ENCODE measurements around the gene ACTN3. TPM values are rescaled to one million over a fixed set of nuclear protein-coding genes. Genes with fewer than 3 reads are reported as not detected.

Gene ACTN3
- total and polyA plus RNA-seq, 5 experiments from 2014 or later: 0.08 to 0.27 TPM; not detected in 3

DNA sequence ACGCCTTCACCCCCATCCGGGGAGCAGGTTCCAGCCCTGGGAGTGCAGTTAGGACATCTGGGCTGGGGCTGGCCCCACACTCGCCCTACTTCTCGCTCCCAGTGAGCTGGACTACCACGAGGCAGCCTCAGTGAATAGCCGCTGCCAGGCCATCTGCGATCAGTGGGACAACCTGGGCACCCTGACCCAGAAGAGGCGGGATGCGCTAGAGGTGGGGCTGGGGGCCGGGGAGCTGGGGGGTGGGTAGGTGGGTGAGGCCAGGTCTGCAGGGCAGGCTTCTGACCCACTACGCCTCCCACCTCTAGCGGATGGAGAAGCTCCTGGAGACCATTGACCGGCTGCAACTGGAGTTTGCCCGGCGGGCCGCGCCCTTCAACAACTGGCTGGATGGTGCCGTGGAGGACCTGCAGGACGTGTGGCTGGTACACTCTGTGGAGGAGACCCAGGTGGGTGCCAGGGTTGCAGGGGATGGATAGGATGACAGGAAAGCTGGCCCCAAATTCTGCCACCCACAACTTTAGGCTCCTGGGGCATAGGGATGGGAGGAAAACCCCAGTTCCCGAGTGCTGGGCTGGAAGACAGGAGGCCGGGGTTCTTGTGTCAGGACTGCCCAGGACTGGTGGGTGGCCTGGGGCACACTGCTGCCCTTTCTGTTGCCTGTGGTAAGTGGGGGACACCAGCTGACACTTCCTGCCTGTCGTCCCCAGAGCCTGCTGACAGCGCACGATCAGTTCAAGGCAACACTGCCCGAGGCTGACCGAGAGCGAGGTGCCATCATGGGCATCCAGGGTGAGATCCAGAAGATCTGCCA, 13.4 kb downstream of the ACTN3 start:
- H3K27me3 Mint-ChIP-seq: peaks cover 0 to 21% (median 8%) of the 10 kb centered on the region in 5 donors
- ATAC-seq (no peak), DNase-seq (no peak)
- H3K4me1 Mint-ChIP-seq: peaks cover 0 to 10% (median 2%) of the 10 kb centered on the region in 4 donors
- peak overlapping the region in 1 of 10 donors; percentile 40 for H3K4me3 Mint-ChIP-seq
- H3K9me3 Mint-ChIP-seq: no peaks in the 10 kb centered on the region
- peaks cover 0 to 2% (median 2%) of the 10 kb centered on the region in 3 donors for H3K36me3 Mint-ChIP-seq
- POLR2A ChIA-PET: interaction anchor here (0.6 to 1.8 kb wide), 7 partner anchors 8 to 833 kb away, joined by 3 to 6 read pairs (median 4); partner anchors contain the start of genes ACTN3, CTSF and ZDHHC24
- no peak overlapping the region for H3K27ac Mint-ChIP-seq

GRCh38 chr11:66561178-66561974, 14.7 kb downstream of the ACTN3 start:
- no peak overlapping the region for H3K27ac Mint-ChIP-seq
- H3K9me3 Mint-ChIP-seq: no peaks in the 10 kb centered on the region
- POLR2A ChIA-PET: interaction anchor here (0.6 kb wide), 2 partner anchors 16 to 102 kb away, joined by 3 to 5 read pairs; no protein-coding TSS in a partner anchor
- peaks cover 0 to 14% (median 7%) of the 10 kb centered on the region in 5 donors for H3K27me3 Mint-ChIP-seq
- peaks cover 0 to 10% (median 2%) of the 10 kb centered on the region in 4 donors for H3K4me1 Mint-ChIP-seq
- no peak for ATAC-seq
- H3K4me3 Mint-ChIP-seq: peak overlapping the region in 1 of 10 donors; percentile 28
- DNase-seq: no peak
- peaks cover 0 to 2% (median 2%) of the 10 kb centered on the region in 3 donors for H3K36me3 Mint-ChIP-seq

DNA sequence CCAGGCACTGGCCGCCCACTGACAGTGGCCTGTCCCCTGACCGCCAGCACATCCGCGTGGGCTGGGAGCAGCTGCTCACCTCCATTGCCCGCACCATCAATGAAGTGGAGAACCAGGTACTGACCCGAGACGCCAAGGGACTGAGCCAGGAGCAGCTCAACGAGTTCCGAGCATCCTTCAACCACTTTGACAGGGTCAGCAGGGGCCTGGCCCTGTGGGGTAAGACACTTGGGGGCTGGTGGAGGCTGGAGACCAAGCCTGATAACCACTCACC, 15.2 kb downstream of the ACTN3 start:
- Mint-ChIP-seq H3K36me3 (peaks cover 0 to 2% (median 2%) of the 10 kb centered on the region in 3 donors), H3K4me1 (peaks cover 0 to 10% (median 3%) of the 10 kb centered on the region in 4 donors), H3K9me3 (no peaks in the 10 kb centered on the region), H3K4me3 (no peak overlapping the region), H3K27ac (no peak overlapping the region), H3K27me3 (peaks cover 0 to 14% (median 6%) of the 10 kb centered on the region in 5 donors)
- no peak for ATAC-seq
- POLR2A ChIA-PET: interaction anchor here (0.6 kb wide), 1 partner anchor 16 kb away, joined by 3 read pairs; no protein-coding TSS in a partner anchor
- DNase-seq: no peak

- Mint-ChIP-seq H3K36me3 (peaks cover 0 to 2% (median under 1%) of the 10 kb centered on the region in 3 donors), H3K27ac (no peak overlapping the region), H3K9me3 (no peaks in the 10 kb centered on the region), H3K27me3 (peaks cover 0 to 13% (median 5%) of the 10 kb centered on the region in 5 donors), H3K4me3 (no peak overlapping the region), H3K4me1 (peaks cover 0 to 12% (median 6%) of the 10 kb centered on the region in 4 donors)
- no peak for ATAC-seq
- DNase-seq: no peak
- POLR2A ChIA-PET: interaction anchor here (2.7 kb wide), 1 partner anchor 16 kb away, joined by 10 read pairs; the partner anchor contains the start of genes ACTN3 and ZDHHC24
Measured at GRCh38 chr11:66562275-66562674, 15.6 kb downstream of the ACTN3 start.

DNA sequence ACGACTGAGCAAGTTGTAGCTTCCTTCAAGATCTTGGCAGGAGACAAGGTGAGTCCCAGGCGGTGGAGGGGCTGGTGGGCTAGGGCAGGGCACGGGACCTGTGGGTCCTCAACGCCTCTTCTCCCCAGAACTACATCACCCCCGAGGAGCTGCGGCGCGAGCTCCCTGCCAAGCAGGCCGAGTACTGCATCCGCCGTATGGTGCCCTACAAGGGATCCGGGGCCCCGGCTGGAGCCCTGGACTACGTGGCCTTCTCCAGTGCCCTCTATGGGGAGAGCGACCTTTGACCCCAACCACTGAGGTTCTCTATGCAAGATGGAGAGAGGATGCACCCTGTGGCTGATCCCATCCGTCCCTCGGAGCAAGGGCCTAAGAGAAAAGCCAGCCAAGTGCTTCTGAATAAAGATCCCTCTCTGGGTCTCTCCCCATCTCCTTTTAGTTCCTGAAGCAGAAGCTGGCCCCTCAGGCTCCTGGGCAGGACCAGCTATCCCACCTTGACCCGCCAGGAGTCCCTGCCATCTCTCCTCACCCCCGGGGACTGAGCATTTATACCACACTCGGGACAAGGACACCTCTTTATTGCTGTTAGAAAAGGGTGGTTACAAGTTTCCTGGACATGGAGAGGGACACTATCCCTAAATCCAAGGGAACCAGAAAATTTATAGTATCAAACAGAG, 16.3 kb downstream of the ACTN3 start:
- ATAC-seq (no peak), DNase-seq (no peak)
- Mint-ChIP-seq H3K36me3 (peaks cover 0 to 2% (median 0%) of the 10 kb centered on the region in 3 donors), H3K4me3 (no peak overlapping the region), H3K9me3 (no peaks in the 10 kb centered on the region), H3K27ac (no peak overlapping the region), H3K27me3 (peaks cover 0 to 9% (median 1%) of the 10 kb centered on the region in 5 donors), H3K4me1 (peaks cover 0 to 19% (median 7%) of the 10 kb centered on the region in 4 donors)
- POLR2A ChIA-PET: interaction anchor here (2.7 kb wide), 1 partner anchor 17 kb away, joined by 10 read pairs; the partner anchor contains the start of genes ACTN3 and ZDHHC24

DNA sequence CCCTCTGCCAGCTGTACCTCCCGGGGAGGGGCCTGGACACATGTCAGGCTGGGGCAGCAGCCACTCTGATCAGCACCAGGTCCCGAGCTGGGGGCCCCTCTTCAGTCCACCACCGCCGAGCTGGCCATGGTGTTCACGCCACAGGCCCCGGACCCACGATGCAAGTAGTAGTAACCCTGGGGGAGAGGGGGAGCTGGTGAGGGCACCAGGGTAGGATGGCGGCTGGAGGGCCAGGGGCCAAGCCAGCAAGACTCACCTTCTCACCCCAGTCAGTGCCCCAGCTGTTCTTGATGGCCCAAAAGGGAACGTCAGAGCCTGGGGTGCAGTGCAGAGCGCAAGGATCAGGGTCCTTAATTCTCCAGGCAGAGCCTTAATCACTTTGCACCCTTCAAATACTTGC, 17.1 kb downstream of the ACTN3 start:
- H3K36me3 Mint-ChIP-seq: peaks cover 0 to 2% (median 0%) of the 10 kb centered on the region in 3 donors

GRCh38 chr11:66564538-66564937, 17.8 kb downstream of the ACTN3 start:
- no peaks in the 10 kb centered on the region for H3K27me3 Mint-ChIP-seq
- no peaks in the 10 kb centered on the region for H3K9me3 Mint-ChIP-seq
- H3K4me3 Mint-ChIP-seq: no peak overlapping the region
- peak overlapping the region in 2 of 10 donors; percentile 32 to 84 for H3K27ac Mint-ChIP-seq
- H3K4me1 Mint-ChIP-seq: peaks cover 0 to 18% (median 10%) of the 10 kb centered on the region in 4 donors
- no peak for DNase-seq
- ATAC-seq: no peak
- POLR2A ChIA-PET: interaction anchor here (2.7 kb wide), 1 partner anchor 18 kb away, joined by 10 read pairs; the partner anchor contains the start of genes ACTN3 and ZDHHC24
- peaks cover 0 to 2% (median 0%) of the 10 kb centered on the region in 3 donors for H3K36me3 Mint-ChIP-seq

More for the DNA sequence above, 17.1 kb downstream of the ACTN3 start:
- Mint-ChIP-seq H3K4me1 (peaks cover 0 to 20% (median 10%) of the 10 kb centered on the region in 4 donors), H3K27me3 (peaks cover 0 to 2% (median 0%) of the 10 kb centered on the region in 5 donors), H3K27ac (peak overlapping the region in 1 of 10 donors; percentile 29), H3K9me3 (no peaks in the 10 kb centered on the region), H3K4me3 (no peak overlapping the region)
- POLR2A ChIA-PET: interaction anchor here (2.7 kb wide), 1 partner anchor 17 kb away, joined by 10 read pairs; the partner anchor contains the start of genes ACTN3 and ZDHHC24
- DNase-seq (no peak), ATAC-seq (no peak)

- peaks cover 0 to 2% (median 0%) of the 10 kb centered on the region in 3 donors for H3K36me3 Mint-ChIP-seq
- no peaks in the 10 kb centered on the region for H3K27me3 Mint-ChIP-seq
- POLR2A ChIA-PET: interaction anchor here (2.7 kb wide), 1 partner anchor 19 kb away, joined by 10 read pairs; the partner anchor contains the start of genes ACTN3 and ZDHHC24
- DNase-seq (no peak), ATAC-seq (no peak)
- peak overlapping the region in 1 of 10 donors; percentile 32 for H3K27ac Mint-ChIP-seq
- H3K9me3 Mint-ChIP-seq: no peaks in the 10 kb centered on the region
- no peak overlapping the region for H3K4me3 Mint-ChIP-seq
- peaks cover 0 to 18% (median 10%) of the 10 kb centered on the region in 4 donors for H3K4me1 Mint-ChIP-seq
Measured at GRCh38 chr11:66564984-66565383, 18.3 kb downstream of the ACTN3 start.

DNA sequence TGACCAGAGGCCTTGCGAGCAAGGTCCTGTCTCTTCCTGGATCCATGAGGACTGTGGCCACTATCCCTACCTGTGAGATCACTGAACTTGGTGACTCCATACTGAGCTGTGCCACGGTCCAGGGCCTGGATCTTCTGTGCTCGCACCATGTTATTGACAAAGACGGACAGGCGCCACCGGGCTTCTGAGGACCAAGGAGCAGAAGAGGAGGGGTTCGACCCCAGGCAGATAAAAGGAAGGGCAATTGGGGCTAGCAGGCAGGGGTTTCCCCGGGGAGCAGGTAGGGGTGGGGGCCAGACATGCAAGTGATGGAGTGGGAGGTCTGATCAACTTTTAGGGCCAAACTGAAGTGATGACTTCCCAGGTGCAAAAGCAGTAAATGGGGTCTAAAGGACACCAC, 19.5 kb downstream of the ACTN3 start:
- H3K4me1 Mint-ChIP-seq: peaks cover 0 to 18% (median 10%) of the 10 kb centered on the region in 4 donors
- H3K9me3 Mint-ChIP-seq: no peaks in the 10 kb centered on the region
- peak overlapping the region in 7 of 10 donors; percentile 22 to 73 (median 48) for H3K4me3 Mint-ChIP-seq
- H3K27ac Mint-ChIP-seq: peak overlapping the region in 2 of 10 donors; percentile 41 to 68
- H3K27me3 Mint-ChIP-seq: peaks cover 0 to 2% (median 0%) of the 10 kb centered on the region in 5 donors
- no peak for ATAC-seq
- DNase-seq: no peak
- H3K36me3 Mint-ChIP-seq: peaks cover 0 to 2% (median 0%) of the 10 kb centered on the region in 3 donors
- POLR2A ChIA-PET: no interaction called here

DNA sequence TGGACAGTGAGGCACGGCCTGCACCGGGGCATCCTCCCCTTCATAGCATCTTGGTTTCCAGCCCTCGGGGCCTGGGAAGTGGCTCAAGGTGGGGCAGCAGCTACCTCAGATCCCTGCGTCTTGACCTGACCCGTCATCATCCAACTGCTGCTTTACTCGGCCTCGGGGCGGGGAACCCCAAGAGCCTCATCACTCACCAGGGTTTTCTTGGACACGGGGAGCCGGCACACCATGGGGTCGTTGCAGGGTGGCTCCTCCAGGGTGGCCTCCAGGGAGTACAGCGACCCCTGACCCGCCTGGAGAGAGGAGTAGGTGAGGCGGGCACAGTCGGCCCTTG, 21.1 kb downstream of the ACTN3 start:
- H3K4me1 Mint-ChIP-seq: peaks cover 0 to 18% (median 10%) of the 10 kb centered on the region in 4 donors
- no peaks in the 10 kb centered on the region for H3K9me3 Mint-ChIP-seq
- H3K27me3 Mint-ChIP-seq: peaks cover 0 to 2% (median 0%) of the 10 kb centered on the region in 5 donors
- ATAC-seq (peak in 1 of 2 donors; percentile 7), DNase-seq (no peak)
- POLR2A ChIA-PET: interaction anchor here (0.6 to 2.6 kb wide), 10 partner anchors 8 to 668 kb away, joined by 3 to 26 read pairs (median 6); partner anchors contain the start of genes ACTN3, DPP3, RBM14 and RBM4
- H3K27ac Mint-ChIP-seq: peak overlapping the region in 2 of 10 donors; percentile 41 to 50
- peaks cover 0 to 2% (median 0%) of the 10 kb centered on the region in 3 donors for H3K36me3 Mint-ChIP-seq
- H3K4me3 Mint-ChIP-seq: peak overlapping the region; percentile 56 to 87 (median 78)

GRCh38 chr11:66568124-66568916, 21.6 kb downstream of the ACTN3 start, which contains the start of gene CTSF:
CTSF (minus strand) TSS chr11:66568606; CDS start chr11:66568486, 120 bp downstream.
- DNase-seq (peak; percentile 50 to 89 (median 68)), ATAC-seq (peak; percentile 94 to 99)
- Mint-ChIP-seq H3K4me1 (peaks cover 0 to 18% (median 10%) of the 10 kb centered on the region in 4 donors), H3K27ac (peak within 1 kb of the TSS in 9 of 10 donors; percentile 66 to 95 (median 87)), H3K27me3 (peaks cover 0 to 2% (median 0%) of the 10 kb centered on the region in 5 donors), H3K36me3 (peaks cover 0 to 2% (median 0%) of the 10 kb centered on the region in 3 donors), H3K4me3 (peak within 1 kb of the TSS; percentile 75 to 89 (median 86)), H3K9me3 (no peaks in the 10 kb centered on the region)
- POLR2A ChIA-PET: interaction anchor here (0.5 to 2.6 kb wide), 17 partner anchors 9 to 667 kb away, joined by 3 to 26 read pairs (median 4); partner anchors contain the start of genes ACTN3, DPP3, MRPL11 and RBM14

Measured in naive thymus-derived CD8-positive, alpha-beta T cell (primary cell).